Measurements from ENCODE around the gene CASKIN1. TPM values are rescaled to one million over a fixed set of nuclear protein-coding genes. Genes with fewer than 3 reads are reported as not detected.

Gene CASKIN1
- total and polyA plus RNA-seq, 2 experiments from 2014 or later = 1.0 to 6.2 TPM

DNA sequence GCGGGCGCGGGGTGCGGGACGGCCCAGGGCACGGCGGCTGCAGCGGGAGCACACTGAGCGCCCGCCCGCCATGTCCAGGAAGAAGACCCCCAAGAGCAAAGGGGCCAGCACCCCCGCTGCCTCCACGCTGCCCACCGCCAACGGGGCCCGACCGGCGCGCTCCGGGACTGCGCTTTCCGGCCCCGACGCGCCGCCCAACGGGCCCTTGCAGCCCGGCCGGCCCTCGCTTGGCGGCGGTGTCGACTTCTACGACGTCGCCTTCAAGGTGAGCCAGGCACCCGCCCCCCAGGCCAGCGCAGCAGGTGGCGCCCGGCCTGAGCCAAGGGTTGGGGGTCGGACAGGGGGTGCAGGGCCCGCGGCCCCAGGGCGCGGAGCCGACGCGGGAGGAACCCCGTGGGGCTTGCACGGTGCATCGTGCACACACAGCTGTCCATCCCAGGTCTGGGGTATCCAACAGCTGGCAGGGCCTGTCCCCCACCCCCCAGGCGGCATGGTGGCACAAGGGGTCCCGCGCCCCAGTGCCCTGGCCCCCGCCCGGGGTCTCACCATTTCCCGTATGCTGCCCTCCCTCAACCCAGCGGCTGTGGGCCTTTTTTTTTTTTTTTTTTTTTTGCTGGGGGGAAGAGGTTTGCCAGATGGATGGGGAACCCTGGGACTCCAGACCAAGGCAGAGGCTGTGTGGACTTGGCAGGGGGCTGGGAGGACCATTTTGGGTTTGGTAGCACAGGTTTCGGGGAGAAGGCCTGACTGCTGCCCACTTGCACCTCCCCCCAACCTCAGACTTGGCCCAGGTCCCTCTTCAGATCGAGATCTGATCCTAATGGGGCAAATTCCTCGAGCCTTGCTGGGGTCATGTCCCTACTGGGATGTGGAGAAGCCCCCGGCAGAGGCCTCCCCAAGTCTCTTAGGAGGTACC lies 47.4 kb downstream of the CASKIN1 start:
- DNase-seq (ENCODE audit: low spot score) (peak; percentile 58), ATAC-seq (no peak)
- TF ChIP-seq, protein P1, sequence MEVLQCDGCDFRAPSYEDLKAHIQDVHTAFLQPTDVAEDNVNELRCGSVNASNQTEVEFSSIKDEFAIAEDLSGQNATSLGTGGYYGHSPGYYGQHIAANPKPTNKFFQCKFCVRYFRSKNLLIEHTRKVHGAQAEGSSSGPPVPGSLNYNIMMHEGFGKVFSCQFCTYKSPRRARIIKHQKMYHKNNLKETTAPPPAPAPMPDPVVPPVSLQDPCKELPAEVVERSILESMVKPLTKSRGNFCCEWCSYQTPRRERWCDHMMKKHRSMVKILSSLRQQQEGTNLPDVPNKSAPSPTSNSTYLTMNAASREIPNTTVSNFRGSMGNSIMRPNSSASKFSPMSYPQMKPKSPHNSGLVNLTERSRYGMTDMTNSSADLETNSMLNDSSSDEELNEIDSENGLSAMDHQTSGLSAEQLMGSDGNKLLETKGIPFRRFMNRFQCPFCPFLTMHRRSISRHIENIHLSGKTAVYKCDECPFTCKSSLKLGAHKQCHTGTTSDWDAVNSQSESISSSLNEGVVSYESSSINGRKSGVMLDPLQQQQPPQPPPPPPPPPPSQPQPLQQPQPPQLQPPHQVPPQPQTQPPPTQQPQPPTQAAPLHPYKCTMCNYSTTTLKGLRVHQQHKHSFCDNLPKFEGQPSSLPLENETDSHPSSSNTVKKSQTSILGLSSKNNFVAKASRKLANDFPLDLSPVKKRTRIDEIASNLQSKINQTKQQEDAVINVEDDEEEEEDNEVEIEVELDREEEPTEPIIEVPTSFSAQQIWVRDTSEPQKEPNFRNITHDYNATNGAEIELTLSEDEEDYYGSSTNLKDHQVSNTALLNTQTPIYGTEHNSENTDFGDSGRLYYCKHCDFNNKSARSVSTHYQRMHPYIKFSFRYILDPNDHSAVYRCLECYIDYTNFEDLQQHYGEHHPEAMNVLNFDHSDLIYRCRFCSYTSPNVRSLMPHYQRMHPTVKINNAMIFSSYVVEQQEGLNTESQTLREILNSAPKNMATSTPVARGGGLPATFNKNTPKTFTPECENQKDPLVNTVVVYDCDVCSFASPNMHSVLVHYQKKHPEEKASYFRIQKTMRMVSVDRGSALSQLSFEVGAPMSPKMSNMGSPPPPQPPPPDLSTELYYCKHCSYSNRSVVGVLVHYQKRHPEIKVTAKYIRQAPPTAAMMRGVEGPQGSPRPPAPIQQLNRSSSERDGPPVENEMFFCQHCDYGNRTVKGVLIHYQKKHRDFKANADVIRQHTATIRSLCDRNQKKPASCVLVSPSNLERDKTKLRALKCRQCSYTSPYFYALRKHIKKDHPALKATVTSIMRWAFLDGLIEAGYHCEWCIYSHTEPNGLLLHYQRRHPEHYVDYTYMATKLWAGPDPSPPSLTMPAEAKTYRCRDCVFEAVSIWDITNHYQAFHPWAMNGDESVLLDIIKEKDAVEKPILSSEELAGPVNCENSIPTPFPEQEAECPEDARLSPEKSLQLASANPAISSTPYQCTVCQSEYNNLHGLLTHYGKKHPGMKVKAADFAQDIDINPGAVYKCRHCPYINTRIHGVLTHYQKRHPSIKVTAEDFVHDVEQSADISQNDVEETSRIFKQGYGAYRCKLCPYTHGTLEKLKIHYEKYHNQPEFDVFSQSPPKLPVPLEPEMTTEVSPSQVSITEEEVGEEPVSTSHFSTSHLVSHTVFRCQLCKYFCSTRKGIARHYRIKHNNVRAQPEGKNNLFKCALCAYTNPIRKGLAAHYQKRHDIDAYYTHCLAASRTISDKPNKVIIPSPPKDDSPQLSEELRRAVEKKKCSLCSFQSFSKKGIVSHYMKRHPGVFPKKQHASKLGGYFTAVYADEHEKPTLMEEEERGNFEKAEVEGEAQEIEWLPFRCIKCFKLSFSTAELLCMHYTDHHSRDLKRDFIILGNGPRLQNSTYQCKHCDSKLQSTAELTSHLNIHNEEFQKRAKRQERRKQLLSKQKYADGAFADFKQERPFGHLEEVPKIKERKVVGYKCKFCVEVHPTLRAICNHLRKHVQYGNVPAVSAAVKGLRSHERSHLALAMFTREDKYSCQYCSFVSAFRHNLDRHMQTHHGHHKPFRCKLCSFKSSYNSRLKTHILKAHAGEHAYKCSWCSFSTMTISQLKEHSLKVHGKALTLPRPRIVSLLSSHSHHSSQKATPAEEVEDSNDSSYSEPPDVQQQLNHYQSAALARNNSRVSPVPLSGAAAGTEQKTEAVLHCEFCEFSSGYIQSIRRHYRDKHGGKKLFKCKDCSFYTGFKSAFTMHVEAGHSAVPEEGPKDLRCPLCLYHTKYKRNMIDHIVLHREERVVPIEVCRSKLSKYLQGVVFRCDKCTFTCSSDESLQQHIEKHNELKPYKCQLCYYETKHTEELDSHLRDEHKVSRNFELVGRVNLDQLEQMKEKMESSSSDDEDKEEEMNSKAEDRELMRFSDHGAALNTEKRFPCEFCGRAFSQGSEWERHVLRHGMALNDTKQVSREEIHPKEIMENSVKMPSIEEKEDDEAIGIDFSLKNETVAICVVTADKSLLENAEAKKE (CRISPR knock-in tag; IDR thresholded peaks at IDR 0.05) = no peak
- no peak for TF ChIP-seq NANOG (IDR thresholded peaks at IDR 0.05; ENCODE audit: borderline replicate concordance)
- TF ChIP-seq CTCF (conservative IDR thresholded peaks at IDR 0.05; ENCODE audit: low read depth in 2 of 2) = no peak
- TF ChIP-seq, protein P2, sequence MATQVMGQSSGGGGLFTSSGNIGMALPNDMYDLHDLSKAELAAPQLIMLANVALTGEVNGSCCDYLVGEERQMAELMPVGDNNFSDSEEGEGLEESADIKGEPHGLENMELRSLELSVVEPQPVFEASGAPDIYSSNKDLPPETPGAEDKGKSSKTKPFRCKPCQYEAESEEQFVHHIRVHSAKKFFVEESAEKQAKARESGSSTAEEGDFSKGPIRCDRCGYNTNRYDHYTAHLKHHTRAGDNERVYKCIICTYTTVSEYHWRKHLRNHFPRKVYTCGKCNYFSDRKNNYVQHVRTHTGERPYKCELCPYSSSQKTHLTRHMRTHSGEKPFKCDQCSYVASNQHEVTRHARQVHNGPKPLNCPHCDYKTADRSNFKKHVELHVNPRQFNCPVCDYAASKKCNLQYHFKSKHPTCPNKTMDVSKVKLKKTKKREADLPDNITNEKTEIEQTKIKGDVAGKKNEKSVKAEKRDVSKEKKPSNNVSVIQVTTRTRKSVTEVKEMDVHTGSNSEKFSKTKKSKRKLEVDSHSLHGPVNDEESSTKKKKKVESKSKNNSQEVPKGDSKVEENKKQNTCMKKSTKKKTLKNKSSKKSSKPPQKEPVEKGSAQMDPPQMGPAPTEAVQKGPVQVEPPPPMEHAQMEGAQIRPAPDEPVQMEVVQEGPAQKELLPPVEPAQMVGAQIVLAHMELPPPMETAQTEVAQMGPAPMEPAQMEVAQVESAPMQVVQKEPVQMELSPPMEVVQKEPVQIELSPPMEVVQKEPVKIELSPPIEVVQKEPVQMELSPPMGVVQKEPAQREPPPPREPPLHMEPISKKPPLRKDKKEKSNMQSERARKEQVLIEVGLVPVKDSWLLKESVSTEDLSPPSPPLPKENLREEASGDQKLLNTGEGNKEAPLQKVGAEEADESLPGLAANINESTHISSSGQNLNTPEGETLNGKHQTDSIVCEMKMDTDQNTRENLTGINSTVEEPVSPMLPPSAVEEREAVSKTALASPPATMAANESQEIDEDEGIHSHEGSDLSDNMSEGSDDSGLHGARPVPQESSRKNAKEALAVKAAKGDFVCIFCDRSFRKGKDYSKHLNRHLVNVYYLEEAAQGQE (IDR thresholded peaks at IDR 0.05; ENCODE audit: unreplicated experiment) = no peak
- no peak for TF ChIP-seq ZNF114 (CRISPR knock-in tag; IDR thresholded peaks at IDR 0.05)
- TF ChIP-seq POLR2AphosphoS5 (IDR thresholded peaks at IDR 0.05; ENCODE audit: low read depth) = no peak
- TF ChIP-seq ETS1 (IDR thresholded peaks at IDR 0.05) = no peak
- TF ChIP-seq ZNF331 (CRISPR knock-in tag; IDR thresholded peaks at IDR 0.05; ENCODE audit: low read depth) = no peak
- no peak for TF ChIP-seq EZH2 (IDR thresholded peaks at IDR 0.05; ENCODE audit: low read depth, unreplicated experiment)
- TF ChIP-seq JUNB (IDR thresholded peaks at IDR 0.05; ENCODE audit: unreplicated experiment) = no peak
- TF ChIP-seq CREB1 (CRISPR knock-in tag; IDR thresholded peaks at IDR 0.05; ENCODE audit: low read depth) = no peak
- no peak for TF ChIP-seq EZH2phosphoT487 (IDR thresholded peaks at IDR 0.05; ENCODE audit: unreplicated experiment)
- no peak for TF ChIP-seq STAT1 (IDR thresholded peaks at IDR 0.05; ENCODE audit: unreplicated experiment)
- Histone ChIP-seq H3K4me2 (peak overlapping the region; percentile 100), H3K36me3 (ENCODE audit: insufficient read depth) (peaks cover 12% of the 10 kb centered on the region; the same call in 1 of the 2 replicates), H3K4me3 (peak overlapping the region; percentile 79), H3K79me2 (replicated peaks; ENCODE audit: insufficient read depth) (peaks cover 16% of the 10 kb centered on the region), H3K4me1 (ENCODE audit: insufficient read depth) (peaks cover 32% of the 10 kb centered on the region), H2AFZ (no peak overlapping the region), H3K9me2 (ENCODE audit: insufficient read depth) (no peaks in the 10 kb centered on the region), H3F3A (replicated peaks; ENCODE audit: low read depth) (peaks cover 54% of the 10 kb centered on the region), H4K20me1 (replicated peaks; ENCODE audit: insufficient read depth) (peaks cover 25% of the 10 kb centered on the region), H3K27me3 (ENCODE audit: insufficient read depth) (peaks cover 9% of the 10 kb centered on the region; the same call in 1 of the 2 replicates), H3K27ac (ENCODE audit: low read depth) (no peak overlapping the region)
- H3K36me3 Mint-ChIP-seq (ENCODE audit: low read depth) = peaks cover 30% of the 10 kb centered on the region
- H3K9me3 Mint-ChIP-seq = peaks cover 8% of the 10 kb centered on the region; the same call in 1 of the 3 replicates
- H3K4me3 Mint-ChIP-seq = peak overlapping the region; percentile 75
- peaks cover 54% of the 10 kb centered on the region for H3K27me3 Mint-ChIP-seq (ENCODE audit: insufficient read depth, low read depth, poor library complexity)
- H3K4me1 Mint-ChIP-seq = peaks cover 28% of the 10 kb centered on the region
- H3K27ac Mint-ChIP-seq = no peak overlapping the region

Data from GM23338 (cell line).